ENCODE data around the gene ELOVL7.
"Not testable (repeated sequence)": the region's sequence is repeated elsewhere in the genome, so short reads cannot be mapped to it uniquely, and the experiment has no call there.

Gene ELOVL7

GRCh38 chr5:60719329-60719728 is 124.7 kb downstream of the ELOVL7 start:
- H3K9me2 ChIP-seq (replicated peaks; ENCODE audit: insufficient read depth, low read length): no peaks in the 10 kb centered on the region
- no peak overlapping the region for H3K4me3 ChIP-seq (ENCODE audit: insufficient read depth, low read length, poor library complexity, severe bottlenecking)
- no peaks in the 10 kb centered on the region for H3F3A ChIP-seq (ENCODE audit: insufficient read depth)
- H3K9me3 ChIP-seq (ENCODE audit: insufficient read depth, low read length): no peaks in the 10 kb centered on the region
- H3K4me2 ChIP-seq (ENCODE audit: low read depth, low read length, poor library complexity, severe bottlenecking): no peak overlapping the region
- H3K27ac ChIP-seq (ENCODE audit: low read depth, low read length): no peak overlapping the region
- H3K36me3 ChIP-seq (ENCODE audit: low read length): no peaks in the 10 kb centered on the region
- no peak overlapping the region for H2AFZ ChIP-seq (ENCODE audit: low read depth, low read length, severe bottlenecking)
- no peaks in the 10 kb centered on the region for H3K27me3 ChIP-seq (ENCODE audit: low read length)
- H3K9ac ChIP-seq (ENCODE audit: low read length): no peak overlapping the region
- TF ChIP-seq EZH2phosphoT487 (conservative IDR thresholded peaks at IDR 0.05; ENCODE audit: low read length): no peak
- no peak for TF ChIP-seq CTCF (IDR thresholded peaks at IDR 0.05; ENCODE audit: insufficient read depth, low read length, poor library complexity, severe bottlenecking)
- no peaks in the 10 kb centered on the region for H3K79me2 ChIP-seq (ENCODE audit: insufficient read depth, low read length)
- H4K20me1 ChIP-seq (ENCODE audit: low read depth, low read length): no peaks in the 10 kb centered on the region

GRCh38 chr5:60718166-60718892 is 125.7 kb downstream of the ELOVL7 start:
- Histone ChIP-seq H3K36me3 (ENCODE audit: low read length) (no peaks in the 10 kb centered on the region), H3K9ac (ENCODE audit: low read length) (no peak overlapping the region), H3K27me3 (ENCODE audit: low read length) (no peaks in the 10 kb centered on the region), H3K4me2 (ENCODE audit: low read depth, low read length, poor library complexity, severe bottlenecking) (no peak overlapping the region), H2AFZ (ENCODE audit: low read depth, low read length, severe bottlenecking) (no peak overlapping the region), H3K9me3 (ENCODE audit: insufficient read depth, low read length) (no peaks in the 10 kb centered on the region), H4K20me1 (ENCODE audit: low read depth, low read length) (no peaks in the 10 kb centered on the region), H3K4me3 (ENCODE audit: insufficient read depth, low read length, poor library complexity, severe bottlenecking) (no peak overlapping the region), H3K79me2 (ENCODE audit: insufficient read depth, low read length) (no peaks in the 10 kb centered on the region), H3F3A (ENCODE audit: insufficient read depth) (no peaks in the 10 kb centered on the region), H3K27ac (ENCODE audit: low read depth, low read length) (no peak overlapping the region), H3K9me2 (replicated peaks; ENCODE audit: insufficient read depth, low read length) (no peaks in the 10 kb centered on the region)
- TF ChIP-seq CTCF (IDR thresholded peaks at IDR 0.05; ENCODE audit: insufficient read depth, low read length, poor library complexity, severe bottlenecking): no peak
- no peak for TF ChIP-seq EZH2phosphoT487 (conservative IDR thresholded peaks at IDR 0.05; ENCODE audit: low read length)

GRCh38 chr5:60715201-60715928 is 128.7 kb downstream of the ELOVL7 start:
- not testable (repeated sequence) for H3K4me2 ChIP-seq (ENCODE audit: low read depth, low read length, poor library complexity, severe bottlenecking); H3K27me3 ChIP-seq (ENCODE audit: low read length); H3K9ac ChIP-seq (ENCODE audit: low read length); H3K9me2 ChIP-seq (replicated peaks; ENCODE audit: insufficient read depth, low read length); H3K27ac ChIP-seq (ENCODE audit: low read depth, low read length); H2AFZ ChIP-seq (ENCODE audit: low read depth, low read length, severe bottlenecking); H3K36me3 ChIP-seq (ENCODE audit: low read length); H3F3A ChIP-seq (ENCODE audit: insufficient read depth); H3K79me2 ChIP-seq (ENCODE audit: insufficient read depth, low read length); H4K20me1 ChIP-seq (ENCODE audit: low read depth, low read length); H3K4me3 ChIP-seq (ENCODE audit: insufficient read depth, low read length, poor library complexity, severe bottlenecking); H3K9me3 ChIP-seq (ENCODE audit: insufficient read depth, low read length)

GRCh38 chr5:60712950-60713349 is 131.1 kb downstream of the ELOVL7 start:
- Histone ChIP-seq H4K20me1 (ENCODE audit: low read depth, low read length) (no peaks in the 10 kb centered on the region), H3F3A (ENCODE audit: insufficient read depth) (no peaks in the 10 kb centered on the region), H3K4me2 (ENCODE audit: low read depth, low read length, poor library complexity, severe bottlenecking) (no peak overlapping the region), H3K4me3 (ENCODE audit: insufficient read depth, low read length, poor library complexity, severe bottlenecking) (no peak overlapping the region), H2AFZ (ENCODE audit: low read depth, low read length, severe bottlenecking) (no peak overlapping the region), H3K9me3 (ENCODE audit: insufficient read depth, low read length) (no peaks in the 10 kb centered on the region), H3K9ac (ENCODE audit: low read length) (no peak overlapping the region), H3K9me2 (replicated peaks; ENCODE audit: insufficient read depth, low read length) (no peaks in the 10 kb centered on the region), H3K36me3 (ENCODE audit: low read length) (no peaks in the 10 kb centered on the region), H3K27ac (ENCODE audit: low read depth, low read length) (no peak overlapping the region), H3K79me2 (ENCODE audit: insufficient read depth, low read length) (no peaks in the 10 kb centered on the region), H3K27me3 (ENCODE audit: low read length) (no peaks in the 10 kb centered on the region)
- no peak for TF ChIP-seq CTCF (IDR thresholded peaks at IDR 0.05; ENCODE audit: insufficient read depth, low read length, poor library complexity, severe bottlenecking)
- TF ChIP-seq EZH2phosphoT487 (conservative IDR thresholded peaks at IDR 0.05; ENCODE audit: low read length): no peak

- H3K9me3 ChIP-seq (ENCODE audit: insufficient read depth, low read length); H3K9ac ChIP-seq (ENCODE audit: low read length); H3K36me3 ChIP-seq (ENCODE audit: low read length); H2AFZ ChIP-seq (ENCODE audit: low read depth, low read length, severe bottlenecking); H3K79me2 ChIP-seq (ENCODE audit: insufficient read depth, low read length); H3F3A ChIP-seq (ENCODE audit: insufficient read depth); H3K27ac ChIP-seq (ENCODE audit: low read depth, low read length); H3K9me2 ChIP-seq (replicated peaks; ENCODE audit: insufficient read depth, low read length); H3K4me2 ChIP-seq (ENCODE audit: low read depth, low read length, poor library complexity, severe bottlenecking); H4K20me1 ChIP-seq (ENCODE audit: low read depth, low read length); H3K27me3 ChIP-seq (ENCODE audit: low read length); H3K4me3 ChIP-seq (ENCODE audit: insufficient read depth, low read length, poor library complexity, severe bottlenecking): not testable (repeated sequence)
These were observed 132.2 kb downstream of the ELOVL7 start for GRCh38 chr5:60711892-60712291.
